Adipose tissue (tissue), 3 donors: ENCODE measurements around the gene ADGRF5. TPM values are rescaled to one million over a fixed set of nuclear protein-coding genes. Genes with fewer than 3 reads are reported as not detected.

Experiments used
- H3K27ac ChIP-seq: one replicate; pipeline ENCODE4 v1.5.1; 2013; ENCODE audit warnings: low read depth, low read length
- WGBS, 3 donors: extraction: QIAGEN DNeasy Blood & Tissue Kit; methylation state at CpG; one replicate each; pipeline ENCODE4 v1.1.7; 2013; 5-methylcytosine and 5-hydroxymethylcytosine counted together
- polyA plus RNA-seq, 3 donors: library from polyadenylated mRNA; stranded (reverse); fragments of 200-250 nt; gene quantifications; one replicate each; pipeline ENCODE4 v1.2.3, GENCODE V29; 2013
- donor health status: healthy with polysubstance abuse.
- donor health status: Bipolar disorder and iron deficiency.
- donor health status: healthy.

Gene ADGRF5
- polyA plus RNA-seq, 3 donors = 5.8 to 47.7 (median 21.3) TPM

GRCh38 chr6:46937642-46938041, 15.9 kb upstream of the ADGRF5 start:
- H3K27ac ChIP-seq = no peak overlapping the region
- WGBS, 3 donors = 85 to 87% (median 86%) methylated on average over 4 of the region's 4 CpGs

- 66 to 75% (median 67%) methylated on average over 6 of the region's 6 CpGs for WGBS, 3 donors
- H3K27ac ChIP-seq = no peak overlapping the region
These were observed 13.9 kb upstream of the ADGRF5 start for GRCh38 chr6:46935687-46936086.

GRCh38 chr6:46933751-46934150, 12.0 kb upstream of the ADGRF5 start:
- no peak overlapping the region for H3K27ac ChIP-seq
- 72 to 83% (median 78%) methylated on average over 5 of the region's 5 CpGs for WGBS, 3 donors

GRCh38 chr6:46932526-46933319, 11.0 kb upstream of the ADGRF5 start:
- WGBS, 3 donors = 49 to 60% (median 53%) methylated on average over 10 of the region's 10 CpGs
- no peak overlapping the region for H3K27ac ChIP-seq

GRCh38 chr6:46931416-46931815, 9.7 kb upstream of the ADGRF5 start:
- 82 to 95% (median 93%) methylated on average over 2 of the region's 2 CpGs for WGBS, 3 donors

GRCh38 chr6:46930331-46930730, 8.6 kb upstream of the ADGRF5 start:
- WGBS, 3 donors = 61 to 75% (median 71%) methylated on average over 2 of the region's 2 CpGs
- H3K27ac ChIP-seq = no peak overlapping the region

More at GRCh38 chr6:46931416-46931815, 9.7 kb upstream of the ADGRF5 start:
- no peak overlapping the region for H3K27ac ChIP-seq

- no peak overlapping the region for H3K27ac ChIP-seq
These were observed 5.3 kb upstream of the ADGRF5 start for GRCh38 chr6:46927066-46927465.

GRCh38 chr6:46926481-46926880, 4.7 kb upstream of the ADGRF5 start:
- 80 to 90% (median 87%) methylated on average over 6 of the region's 6 CpGs for WGBS, 3 donors
- H3K27ac ChIP-seq = no peak overlapping the region

More at GRCh38 chr6:46927066-46927465, 5.3 kb upstream of the ADGRF5 start:
- WGBS, 3 donors = 53 to 73% (median 69%) methylated on average over 5 of the region's 5 CpGs

GRCh38 chr6:46925563-46926253, 4.0 kb upstream of the ADGRF5 start:
- H3K27ac ChIP-seq = no peak overlapping the region
- 34 to 59% (median 56%) methylated on average over 6 of the region's 6 CpGs for WGBS, 3 donors

- H3K27ac ChIP-seq = no peak overlapping the region
- WGBS, 3 donors = 59 to 79% (median 67%) methylated on average over 7 of the region's 7 CpGs
These were observed 1.7 kb upstream of the ADGRF5 start for GRCh38 chr6:46923476-46923875.

- H3K27ac ChIP-seq = no peak overlapping the region
- 40 to 72% (median 67%) methylated on average over 6 of the region's 6 CpGs for WGBS, 3 donors
These were observed 679 bp downstream of the ADGRF5 start for GRCh38 chr6:46921059-46921458.

GRCh38 chr6:46918806-46919205, 2.9 kb downstream of the ADGRF5 start:
- no peak overlapping the region for H3K27ac ChIP-seq
- WGBS, 3 donors = 59 to 82% (median 79%) methylated on average over 3 of the region's 3 CpGs

GRCh38 chr6:46917002-46917545, 4.7 kb downstream of the ADGRF5 start:
- WGBS, 3 donors = 50 to 69% (median 69%) methylated on average over 3 of the region's 3 CpGs
- H3K27ac ChIP-seq = no peak overlapping the region

- no peak overlapping the region for H3K27ac ChIP-seq
- WGBS, 3 donors = 70 to 95% (median 81%) methylated on average over 4 of the region's 4 CpGs
These were observed 5.9 kb downstream of the ADGRF5 start for GRCh38 chr6:46915866-46916265.

GRCh38 chr6:46915380-46915779, 6.4 kb downstream of the ADGRF5 start:
- no peak overlapping the region for H3K27ac ChIP-seq

GRCh38 chr6:46914279-46914810, 7.4 kb downstream of the ADGRF5 start:
- H3K27ac ChIP-seq = no peak overlapping the region
- 68 to 78% (median 75%) methylated on average over 4 of the region's 4 CpGs for WGBS, 3 donors

- 55 to 72% (median 63%) methylated on average over 2 of the region's 2 CpGs for WGBS, 3 donors
- H3K27ac ChIP-seq = no peak overlapping the region
These were observed 12.4 kb downstream of the ADGRF5 start for GRCh38 chr6:46909371-46909770.

GRCh38 chr6:46906776-46907175, 15.0 kb downstream of the ADGRF5 start:
- 89 to 96% (median 92%) methylated on average over 3 of the region's 3 CpGs for WGBS, 3 donors
- H3K27ac ChIP-seq = no peak overlapping the region

GRCh38 chr6:46904117-46904516, 17.6 kb downstream of the ADGRF5 start:
- no peak overlapping the region for H3K27ac ChIP-seq
- 72 to 82% (median 77%) methylated on average over 3 of the region's 3 CpGs for WGBS, 3 donors
